Neural progenitor cell (in vitro differentiated cells): ENCODE measurements around the gene PARD3B. TPM values are rescaled to one million over a fixed set of nuclear protein-coding genes. Genes with fewer than 3 reads are reported as not detected.

ENCODE experiments used
- DNase-seq: peaks from one replicate; pipeline ENCODE4 v3.0.0-alpha.2; 2016; ENCODE audit warnings: low spot score
- H2AFZ ChIP-seq: fragments of 200-600 bp; sonication (generic); replicated peaks from 2 replicates; pipeline ENCODE4 v1.6.1; 2016; ENCODE audit warnings: antibody characterized with exemption
- H3F3A ChIP-seq: fragments of 200-600 bp; sonication (generic); 2 replicates; pipeline ENCODE4 v1.6.1; 2016; ENCODE audit warnings: antibody characterized with exemption, low read depth
- H3K27ac ChIP-seq: fragments of 200-600 bp; sonication (generic); 2 replicates; pipeline ENCODE4 v1.5.1; 2016; ENCODE audit warnings: mild to moderate bottlenecking
- H3K27me3 ChIP-seq: fragments of 200-600 bp; sonication (generic); 2 replicates; pipeline ENCODE4 v1.6.1; 2016; ENCODE audit warnings: mild to moderate bottlenecking, moderate library complexity
- H3K36me3 ChIP-seq: fragments of 200-600 bp; sonication (generic); 2 replicates; pipeline ENCODE4 v1.5.1; 2016
- H3K4me1 ChIP-seq: fragments of 200-600 bp; sonication (generic); 2 replicates; pipeline ENCODE4 v1.6.1; 2016; ENCODE audit warnings: mixed run types
- H3K4me2 ChIP-seq: fragments of 200-600 bp; sonication (generic); 2 replicates; pipeline ENCODE4 v1.6.1; 2016
- H3K4me3 ChIP-seq: fragments of 200-600 bp; sonication (generic); 2 replicates; pipeline ENCODE4 v1.5.1; 2016
- H3K79me2 ChIP-seq: fragments of 200-600 bp; sonication (generic); 2 replicates; pipeline ENCODE4 v1.6.1; 2016; ENCODE audit warnings: low read depth
- H3K9ac ChIP-seq: fragments of 200-600 bp; sonication (generic); 2 replicates; pipeline ENCODE4 v1.6.1; 2016
- H3K9me3 ChIP-seq: fragments of 200-600 bp; sonication (generic); 2 replicates; pipeline ENCODE4 v1.5.1; 2016; ENCODE audit warnings: low read depth
- H4K20me1 ChIP-seq: fragments of 200-600 bp; sonication (generic); 2 replicates; pipeline ENCODE4 v1.6.1; 2016; ENCODE audit warnings: low read depth
- H3K27ac Mint-ChIP-seq: 3 replicates; pipeline ENCODE4 v1.8.0; 2021; ENCODE audit warnings: mixed read lengths
- H3K27me3 Mint-ChIP-seq: 2 replicates; pipeline ENCODE4 v1.8.0; 2022; ENCODE audit warnings: low read depth, mild to moderate bottlenecking, inconsistent platforms, moderate library complexity, mixed read lengths; ENCODE audit not compliant: insufficient read depth
- H3K36me3 Mint-ChIP-seq: 3 replicates; pipeline ENCODE4 v1.8.0; 2021; ENCODE audit warnings: mixed read lengths
- H3K4me1 Mint-ChIP-seq: 3 replicates; pipeline ENCODE4 v1.8.0; 2021; ENCODE audit warnings: mixed read lengths
- H3K4me3 Mint-ChIP-seq: 3 replicates; pipeline ENCODE4 v1.8.0; 2021; ENCODE audit warnings: mild to moderate bottlenecking, moderate library complexity, mixed read lengths
- H3K9me3 Mint-ChIP-seq: 3 replicates; pipeline ENCODE4 v1.8.0; 2020; ENCODE audit warnings: mixed read lengths
- EZH2 ChIP-seq: fragments of 200-600 bp; sonication (generic); IDR thresholded peaks from 2 replicates; pipeline ENCODE4 v1.6.1; 2017; ENCODE audit warnings: antibody characterized with exemption, mild to moderate bottlenecking, moderate library complexity
- EZH2phosphoT487 ChIP-seq: fragments of 200-600 bp; sonication (generic); IDR thresholded peaks from 2 replicates; pipeline ENCODE4 v1.6.1; 2017; ENCODE audit warnings: antibody characterized with exemption
- total RNA-seq: library from RNA; depleted of rRNA; stranded (reverse); fragments of >200 nt; gene quantifications from 2 replicates; pipeline ENCODE4 v1.2.3, GENCODE V29; 2015; ENCODE audit warnings: low replicate concordance
- TF ChIP-seq, protein P1 (sequence below): fragments of 200-600 bp; sonication (generic); IDR thresholded peaks from 2 replicates; pipeline ENCODE4 v1.5.1; 2017; ENCODE audit warnings: antibody characterized with exemption, mild to moderate bottlenecking

PARD3B gene
- total RNA-seq, 1 donor from 2014 or later: 8.4 TPM

DNA sequence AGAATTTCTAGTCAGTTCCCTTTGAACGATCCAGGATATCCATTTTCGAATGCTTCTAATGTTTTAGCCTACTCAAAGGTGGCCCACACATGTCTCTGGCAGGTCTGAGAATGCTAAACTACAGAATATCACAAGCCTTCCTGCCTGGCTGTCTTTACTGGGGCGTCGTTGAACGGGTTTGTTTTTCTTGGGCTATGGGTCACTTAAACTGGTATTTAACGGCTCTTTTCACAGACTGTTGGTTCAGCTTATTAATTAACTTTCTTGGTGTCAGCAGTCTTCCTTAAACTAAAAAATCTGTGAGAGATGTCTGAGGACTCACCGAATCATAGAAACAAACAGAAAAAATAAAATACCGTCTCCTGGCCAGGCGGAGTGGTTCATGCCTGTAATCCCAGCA lies 573.9 kb downstream of the PARD3B start:
- H3K4me1 Mint-ChIP-seq: peaks cover 3% of the 10 kb centered on the region
- no peaks in the 10 kb centered on the region for H3F3A ChIP-seq
- no peak overlapping the region for H3K9ac ChIP-seq
- H3K4me3 ChIP-seq: no peak overlapping the region
- no peaks in the 10 kb centered on the region for H3K79me2 ChIP-seq
- DNase-seq: no peak
- no peaks in the 10 kb centered on the region for H3K27me3 Mint-ChIP-seq
- H3K4me1 ChIP-seq: no peaks in the 10 kb centered on the region
- H3K27ac ChIP-seq: no peak overlapping the region
- no peak overlapping the region for H3K27ac Mint-ChIP-seq
- no peaks in the 10 kb centered on the region for H3K27me3 ChIP-seq
- no peaks in the 10 kb centered on the region for H4K20me1 ChIP-seq
- no peaks in the 10 kb centered on the region for H3K9me3 ChIP-seq
- no peak overlapping the region for H2AFZ ChIP-seq
- H3K36me3 Mint-ChIP-seq: peaks cover 9% of the 10 kb centered on the region
- H3K9me3 Mint-ChIP-seq: no peaks in the 10 kb centered on the region
- H3K4me2 ChIP-seq: no peak overlapping the region
- no peaks in the 10 kb centered on the region for H3K36me3 ChIP-seq
- H3K4me3 Mint-ChIP-seq: no peak overlapping the region
- TF ChIP-seq, protein P1, sequence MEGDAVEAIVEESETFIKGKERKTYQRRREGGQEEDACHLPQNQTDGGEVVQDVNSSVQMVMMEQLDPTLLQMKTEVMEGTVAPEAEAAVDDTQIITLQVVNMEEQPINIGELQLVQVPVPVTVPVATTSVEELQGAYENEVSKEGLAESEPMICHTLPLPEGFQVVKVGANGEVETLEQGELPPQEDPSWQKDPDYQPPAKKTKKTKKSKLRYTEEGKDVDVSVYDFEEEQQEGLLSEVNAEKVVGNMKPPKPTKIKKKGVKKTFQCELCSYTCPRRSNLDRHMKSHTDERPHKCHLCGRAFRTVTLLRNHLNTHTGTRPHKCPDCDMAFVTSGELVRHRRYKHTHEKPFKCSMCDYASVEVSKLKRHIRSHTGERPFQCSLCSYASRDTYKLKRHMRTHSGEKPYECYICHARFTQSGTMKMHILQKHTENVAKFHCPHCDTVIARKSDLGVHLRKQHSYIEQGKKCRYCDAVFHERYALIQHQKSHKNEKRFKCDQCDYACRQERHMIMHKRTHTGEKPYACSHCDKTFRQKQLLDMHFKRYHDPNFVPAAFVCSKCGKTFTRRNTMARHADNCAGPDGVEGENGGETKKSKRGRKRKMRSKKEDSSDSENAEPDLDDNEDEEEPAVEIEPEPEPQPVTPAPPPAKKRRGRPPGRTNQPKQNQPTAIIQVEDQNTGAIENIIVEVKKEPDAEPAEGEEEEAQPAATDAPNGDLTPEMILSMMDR: no peak
- TF ChIP-seq EZH2phosphoT487 (no peak), EZH2 (no peak)

DNA sequence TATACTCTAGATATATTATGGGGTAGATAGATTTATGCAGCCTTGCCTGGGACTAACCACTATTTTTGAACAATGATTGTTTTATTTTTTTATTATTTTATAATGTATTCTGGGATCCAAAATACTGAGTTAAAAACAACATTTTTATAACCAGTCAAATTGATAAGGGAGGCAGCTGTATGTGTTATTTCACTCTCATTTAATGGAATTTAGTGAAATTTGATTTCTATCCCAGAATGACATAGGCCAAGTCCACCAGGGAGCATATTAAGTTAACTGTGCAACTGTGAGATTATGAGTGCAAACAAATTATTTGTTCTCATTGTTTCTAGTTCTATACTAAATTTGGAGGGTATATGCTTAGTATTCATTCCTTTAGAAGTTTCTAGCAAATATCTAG lies 583.5 kb downstream of the PARD3B start:
- Histone ChIP-seq H3K79me2 (no peaks in the 10 kb centered on the region), H3K4me2 (no peak overlapping the region), H3K4me1 (no peaks in the 10 kb centered on the region), H3K27me3 (no peaks in the 10 kb centered on the region), H3K27ac (no peak overlapping the region), H3F3A (no peaks in the 10 kb centered on the region), H3K36me3 (no peaks in the 10 kb centered on the region), H4K20me1 (no peaks in the 10 kb centered on the region), H3K9me3 (no peaks in the 10 kb centered on the region), H3K4me3 (no peak overlapping the region), H3K9ac (no peak overlapping the region), H2AFZ (no peak overlapping the region)
- Mint-ChIP-seq H3K9me3 (peaks cover 3% of the 10 kb centered on the region), H3K27ac (no peak overlapping the region), H3K36me3 (peaks cover 15% of the 10 kb centered on the region), H3K4me3 (no peak overlapping the region), H3K27me3 (no peaks in the 10 kb centered on the region), H3K4me1 (no peaks in the 10 kb centered on the region)
- no peak for DNase-seq
- no peak for TF ChIP-seq EZH2phosphoT487
- no peak for TF ChIP-seq EZH2
- TF ChIP-seq, protein P1: no peak

DNA sequence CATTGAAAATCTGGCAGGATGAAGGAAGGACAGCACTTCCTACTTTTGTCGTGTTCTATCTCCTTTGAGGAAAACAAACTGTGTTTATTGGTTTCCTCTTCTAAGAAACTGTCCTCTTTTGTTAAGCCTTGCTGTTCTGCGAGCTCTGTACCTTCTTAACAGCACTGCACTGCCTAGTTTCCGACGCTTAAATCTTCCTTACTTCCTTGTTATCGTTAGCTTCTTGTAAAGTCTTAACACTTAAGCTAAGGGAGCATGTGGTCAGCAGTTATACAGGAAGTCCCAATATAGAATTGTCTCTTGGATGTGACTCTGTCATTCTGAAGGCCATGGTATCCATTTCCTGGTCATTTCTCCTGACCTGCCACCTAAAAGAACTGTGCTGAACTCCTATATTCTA lies 584.3 kb downstream of the PARD3B start:
- Mint-ChIP-seq H3K27ac (no peak overlapping the region), H3K4me1 (no peaks in the 10 kb centered on the region), H3K4me3 (no peak overlapping the region), H3K9me3 (peaks cover 3% of the 10 kb centered on the region), H3K27me3 (no peaks in the 10 kb centered on the region), H3K36me3 (peaks cover 15% of the 10 kb centered on the region)
- Histone ChIP-seq H3K27ac (no peak overlapping the region), H3K4me1 (no peaks in the 10 kb centered on the region), H2AFZ (no peak overlapping the region), H4K20me1 (no peaks in the 10 kb centered on the region), H3K79me2 (no peaks in the 10 kb centered on the region), H3K9ac (no peak overlapping the region), H3K36me3 (no peaks in the 10 kb centered on the region), H3K27me3 (no peaks in the 10 kb centered on the region), H3K4me2 (no peak overlapping the region), H3F3A (no peaks in the 10 kb centered on the region), H3K9me3 (no peaks in the 10 kb centered on the region), H3K4me3 (no peak overlapping the region)
- no peak for TF ChIP-seq EZH2
- TF ChIP-seq, protein P1: no peak
- TF ChIP-seq EZH2phosphoT487: no peak
- DNase-seq: no peak
